Gastroesophageal sphincter (tissue), 3 donors: ENCODE results near the gene NAALADL2.

Experiments used
- POLR2AphosphoS5 ChIP-seq: sonication (generic); formaldehyde crosslinking; IDR thresholded peaks from one replicate; pipeline ENCODE4 v1.6.1; 2017; ENCODE audit warnings: antibody characterized with exemption
- TF ChIP-seq, protein P1 (sequence below), 4 experiments: fragments of 200-600 bp in 2 of 4; fragments of 450-650 bp in 2 of 4; sonication (generic) in 1 of 4; IDR thresholded peaks; one replicate each; pipeline ENCODE4 v1.5.1; 2017 to 2019; ENCODE audit warnings: antibody characterized with exemption in 4 of 4, mild to moderate bottlenecking in 2 of 4, moderate library complexity in 2 of 4

DNA sequence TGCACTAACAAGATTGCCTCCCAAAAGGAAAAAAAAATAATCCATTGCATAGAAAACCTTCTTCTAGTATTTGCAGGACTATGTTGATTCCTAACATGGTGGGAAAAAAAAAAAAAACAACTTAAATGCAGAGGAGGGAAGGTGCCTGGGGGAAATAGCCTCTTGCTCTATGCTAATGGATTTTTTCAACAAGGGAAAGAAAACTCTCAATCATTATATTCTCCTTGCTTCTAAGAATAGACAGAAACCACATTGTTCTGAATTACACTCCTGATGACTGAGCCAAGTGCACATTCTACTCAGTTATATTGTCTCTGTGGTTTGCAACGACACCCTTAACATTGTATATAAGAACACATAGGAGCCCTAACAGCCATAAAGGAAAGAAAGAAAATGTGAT lies 760.2 kb downstream of the NAALADL2 start:
- no peak for TF ChIP-seq POLR2AphosphoS5
- TF ChIP-seq, protein P1, sequence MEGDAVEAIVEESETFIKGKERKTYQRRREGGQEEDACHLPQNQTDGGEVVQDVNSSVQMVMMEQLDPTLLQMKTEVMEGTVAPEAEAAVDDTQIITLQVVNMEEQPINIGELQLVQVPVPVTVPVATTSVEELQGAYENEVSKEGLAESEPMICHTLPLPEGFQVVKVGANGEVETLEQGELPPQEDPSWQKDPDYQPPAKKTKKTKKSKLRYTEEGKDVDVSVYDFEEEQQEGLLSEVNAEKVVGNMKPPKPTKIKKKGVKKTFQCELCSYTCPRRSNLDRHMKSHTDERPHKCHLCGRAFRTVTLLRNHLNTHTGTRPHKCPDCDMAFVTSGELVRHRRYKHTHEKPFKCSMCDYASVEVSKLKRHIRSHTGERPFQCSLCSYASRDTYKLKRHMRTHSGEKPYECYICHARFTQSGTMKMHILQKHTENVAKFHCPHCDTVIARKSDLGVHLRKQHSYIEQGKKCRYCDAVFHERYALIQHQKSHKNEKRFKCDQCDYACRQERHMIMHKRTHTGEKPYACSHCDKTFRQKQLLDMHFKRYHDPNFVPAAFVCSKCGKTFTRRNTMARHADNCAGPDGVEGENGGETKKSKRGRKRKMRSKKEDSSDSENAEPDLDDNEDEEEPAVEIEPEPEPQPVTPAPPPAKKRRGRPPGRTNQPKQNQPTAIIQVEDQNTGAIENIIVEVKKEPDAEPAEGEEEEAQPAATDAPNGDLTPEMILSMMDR (IDR thresholded peaks at IDR 0.05): no peak
